ENCODE data around the gene SLC44A1. TPM values are rescaled to one million over a fixed set of nuclear protein-coding genes. Genes with fewer than 3 reads are reported as not detected.
A peak's percentile ranks its signal among the peaks of the same experiment; 100 is the strongest.

Gene SLC44A1
- polyA plus RNA-seq, 3 donors, result 6.9 to 52.1 (median 46.5) TPM

GRCh38 chr9:105330201-105330600 lies 85.8 kb downstream of the SLC44A1 start:
- Mint-ChIP-seq H3K9me3 (peaks cover 0 to 2% (median 0%) of the 10 kb centered on the region in 7 donors), H3K4me3 (no peak overlapping the region), H3K27ac (peak overlapping the region in 2 of 7 donors; percentile 38 to 64), H3K27me3 (ENCODE audit: low read depth in 3 of 3) (no peaks in the 10 kb centered on the region), H3K4me1 (peaks cover 11% of the 10 kb centered on the region), H3K36me3 (peaks cover 24 to 56% of the 10 kb centered on the region in 2 donors)
- Histone ChIP-seq H4K20me1 (ENCODE audit: insufficient read depth, low read length) (no peaks in the 10 kb centered on the region), H3K27me3 (ENCODE audit: control insufficient read depth in 2 of 2, insufficient read depth in 2 of 2, low read length in 2 of 2) (no peaks in the 10 kb centered on the region), H3K9ac (ENCODE audit: insufficient read depth, low read length, poor library complexity, severe bottlenecking) (no peak overlapping the region), H3K4me3 (replicated peaks in 1 of 3; ENCODE audit: low read depth in 2 of 3, low read length in 3 of 3) (no peak overlapping the region), H3K4me2 (replicated peaks; ENCODE audit: extremely low read depth, low read length, poor library complexity, severe bottlenecking) (no peak overlapping the region), H3K4me1 (ENCODE audit: control insufficient read depth in 1 of 2, insufficient read depth in 2 of 2, low read length in 2 of 2) (no peaks in the 10 kb centered on the region), H3K36me3 (replicated peaks in 1 of 2; ENCODE audit: control insufficient read depth in 1 of 2, insufficient read depth in 2 of 2, low read length in 2 of 2) (peaks cover 2 to 8% of the 10 kb centered on the region in 2 donors), H3K9me3 (replicated peaks in 1 of 2; ENCODE audit: control insufficient read depth in 1 of 2, insufficient read depth in 1 of 2, low read length in 2 of 2) (no peaks in the 10 kb centered on the region), H3K79me2 (ENCODE audit: insufficient read depth, low read length) (peaks cover 28% of the 10 kb centered on the region), H2AFZ (ENCODE audit: insufficient read depth, low read depth, low read length, poor library complexity, severe bottlenecking) (no peak overlapping the region), H3K27ac (ENCODE audit: low read depth in 1 of 2, low read length in 2 of 2) (peak overlapping the region in 1 of 2 donors; percentile 14)
- intact Hi-C loops (cut with micrococcal nuclease), result no loop called here
- no peak for TF ChIP-seq CTCF (IDR thresholded peaks at IDR 0.05)
- DNase-seq, result no peak

GRCh38 chr9:105330755-105331154 lies 86.3 kb downstream of the SLC44A1 start:
- TF ChIP-seq CTCF (IDR thresholded peaks at IDR 0.05), result no peak
- Histone ChIP-seq H3K9me3 (replicated peaks in 1 of 2; ENCODE audit: control insufficient read depth in 1 of 2, insufficient read depth in 1 of 2, low read length in 2 of 2) (no peaks in the 10 kb centered on the region), H3K36me3 (replicated peaks in 1 of 2; ENCODE audit: control insufficient read depth in 1 of 2, insufficient read depth in 2 of 2, low read length in 2 of 2) (peaks cover 5 to 14% of the 10 kb centered on the region in 2 donors), H3K4me1 (ENCODE audit: control insufficient read depth in 1 of 2, insufficient read depth in 2 of 2, low read length in 2 of 2) (no peaks in the 10 kb centered on the region), H4K20me1 (ENCODE audit: insufficient read depth, low read length) (no peaks in the 10 kb centered on the region), H3K4me2 (replicated peaks; ENCODE audit: extremely low read depth, low read length, poor library complexity, severe bottlenecking) (no peak overlapping the region), H3K4me3 (replicated peaks in 1 of 3; ENCODE audit: low read depth in 2 of 3, low read length in 3 of 3) (no peak overlapping the region), H3K79me2 (ENCODE audit: insufficient read depth, low read length) (peaks cover 28% of the 10 kb centered on the region), H2AFZ (ENCODE audit: insufficient read depth, low read depth, low read length, poor library complexity, severe bottlenecking) (no peak overlapping the region), H3K27ac (ENCODE audit: low read depth in 1 of 2, low read length in 2 of 2) (no peak overlapping the region), H3K27me3 (ENCODE audit: control insufficient read depth in 2 of 2, insufficient read depth in 2 of 2, low read length in 2 of 2) (no peaks in the 10 kb centered on the region), H3K9ac (ENCODE audit: insufficient read depth, low read length, poor library complexity, severe bottlenecking) (no peak overlapping the region)
- H3K9me3 Mint-ChIP-seq, result peaks cover 0 to 2% (median 0%) of the 10 kb centered on the region in 7 donors
- H3K27ac Mint-ChIP-seq, result peak overlapping the region in 1 of 7 donors; percentile 64
- no peaks in the 10 kb centered on the region for H3K27me3 Mint-ChIP-seq (ENCODE audit: low read depth in 3 of 3)
- no peak overlapping the region for H3K4me3 Mint-ChIP-seq
- peaks cover 25 to 60% of the 10 kb centered on the region in 2 donors for H3K36me3 Mint-ChIP-seq
- intact Hi-C loops (cut with micrococcal nuclease), result no loop called here
- peaks cover 11% of the 10 kb centered on the region for H3K4me1 Mint-ChIP-seq
- no peak for DNase-seq
